ENCODE measurements around the gene SH3GL2. TPM values are rescaled to one million over a fixed set of nuclear protein-coding genes. Genes with fewer than 3 reads are reported as not detected.

SH3GL2 gene
- polyA plus RNA-seq, 1 donor, result 5.3 TPM

- DNase-seq, result no peak
Measured at GRCh38 chr9:17656889-17657288, 78.0 kb downstream of the SH3GL2 start.

- DNase-seq, result no peak
Measured at GRCh38 chr9:17658237-17658636, 79.4 kb downstream of the SH3GL2 start.

- DNase-seq, result no peak
Measured at GRCh38 chr9:17660158-17660557, 81.3 kb downstream of the SH3GL2 start.

- DNase-seq, result no peak
Measured at GRCh38 chr9:17665450-17665849, 86.6 kb downstream of the SH3GL2 start.

GRCh38 chr9:17669206-17669605, 90.3 kb downstream of the SH3GL2 start:
- no peak for DNase-seq

GRCh38 chr9:17682684-17683083, 103.8 kb downstream of the SH3GL2 start:
- no peak for DNase-seq

GRCh38 chr9:17688834-17689233, 110.0 kb downstream of the SH3GL2 start:
- no peak for DNase-seq

- DNase-seq, result no peak
Measured at GRCh38 chr9:17694336-17694735, 115.5 kb downstream of the SH3GL2 start.

GRCh38 chr9:17695482-17695881, 116.6 kb downstream of the SH3GL2 start:
- DNase-seq, result no peak

GRCh38 chr9:17699615-17700330, 120.9 kb downstream of the SH3GL2 start:
- DNase-seq, result no peak

- no peak for DNase-seq
Measured at GRCh38 chr9:17706347-17706746, 127.5 kb downstream of the SH3GL2 start.

GRCh38 chr9:17719053-17719452, 140.2 kb downstream of the SH3GL2 start:
- no peak for DNase-seq

- no peak for DNase-seq
Measured at GRCh38 chr9:17721954-17722353, 143.1 kb downstream of the SH3GL2 start.

- no peak for DNase-seq
Measured at GRCh38 chr9:17723656-17724055, 144.8 kb downstream of the SH3GL2 start.

GRCh38 chr9:17725399-17726010, 146.6 kb downstream of the SH3GL2 start:
- DNase-seq, result no peak

GRCh38 chr9:17726298-17726697, 147.4 kb downstream of the SH3GL2 start:
- DNase-seq, result no peak

- DNase-seq, result no peak
Measured at GRCh38 chr9:17730899-17731298, 152.0 kb downstream of the SH3GL2 start.

GRCh38 chr9:17731308-17731707, 152.4 kb downstream of the SH3GL2 start:
- DNase-seq, result no peak

- no peak for DNase-seq
Measured at GRCh38 chr9:17734674-17735073, 155.8 kb downstream of the SH3GL2 start.

- no peak for DNase-seq
Measured at GRCh38 chr9:17735859-17736258, 157.0 kb downstream of the SH3GL2 start.

- no peak for DNase-seq
Measured at GRCh38 chr9:17739022-17739421, 160.2 kb downstream of the SH3GL2 start.

GRCh38 chr9:17739736-17740135, 160.9 kb downstream of the SH3GL2 start:
- no peak for DNase-seq

- no peak for DNase-seq
Measured at GRCh38 chr9:17742067-17742466, 163.2 kb downstream of the SH3GL2 start.

GRCh38 chr9:17744786-17745185, 165.9 kb downstream of the SH3GL2 start:
- DNase-seq, result peak; percentile 61
